NCI-H2227 treated with DMSO at 0.1 percent for 48 hours (cell line): ENCODE results near the gene EMP2.
"Not testable (repeated sequence)": the region's sequence is repeated elsewhere in the genome, so short reads cannot be mapped to it uniquely, and the experiment has no call there.

ENCODE experiments used
- DNase-seq: peaks from one replicate; lab custom pipeline; 2025; lab: John Stamatoyannopoulos, UW

EMP2 gene

DNA sequence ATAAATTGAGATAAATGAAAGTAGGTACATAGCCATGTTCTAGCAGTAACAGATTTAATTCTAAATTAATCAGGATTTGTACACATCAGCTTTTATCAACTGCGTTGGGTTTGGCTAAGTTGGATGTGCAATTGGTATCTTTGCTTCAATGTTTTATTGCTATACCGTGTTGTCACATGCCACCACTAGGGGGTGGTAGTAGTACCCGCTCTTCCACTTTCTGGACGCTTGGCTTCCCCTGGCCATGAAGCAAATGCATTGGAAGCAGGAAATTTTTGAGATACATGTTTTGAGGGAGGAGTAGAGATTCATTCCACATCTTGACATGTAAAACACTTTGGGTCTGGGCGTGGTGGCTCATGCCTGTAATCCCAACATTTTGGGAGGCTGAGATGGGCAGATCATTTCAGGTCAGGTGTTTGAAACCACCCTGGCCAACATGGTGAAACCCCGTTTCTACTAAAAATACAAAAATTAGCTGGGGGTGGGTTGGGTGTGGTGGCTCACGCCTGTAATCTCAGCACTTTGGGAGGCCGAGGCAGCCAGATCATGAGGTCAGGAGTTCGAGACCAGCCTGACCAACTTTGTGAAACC, 58.6 kb downstream of the EMP2 start:
- peak; percentile 11 for DNase-seq

DNA sequence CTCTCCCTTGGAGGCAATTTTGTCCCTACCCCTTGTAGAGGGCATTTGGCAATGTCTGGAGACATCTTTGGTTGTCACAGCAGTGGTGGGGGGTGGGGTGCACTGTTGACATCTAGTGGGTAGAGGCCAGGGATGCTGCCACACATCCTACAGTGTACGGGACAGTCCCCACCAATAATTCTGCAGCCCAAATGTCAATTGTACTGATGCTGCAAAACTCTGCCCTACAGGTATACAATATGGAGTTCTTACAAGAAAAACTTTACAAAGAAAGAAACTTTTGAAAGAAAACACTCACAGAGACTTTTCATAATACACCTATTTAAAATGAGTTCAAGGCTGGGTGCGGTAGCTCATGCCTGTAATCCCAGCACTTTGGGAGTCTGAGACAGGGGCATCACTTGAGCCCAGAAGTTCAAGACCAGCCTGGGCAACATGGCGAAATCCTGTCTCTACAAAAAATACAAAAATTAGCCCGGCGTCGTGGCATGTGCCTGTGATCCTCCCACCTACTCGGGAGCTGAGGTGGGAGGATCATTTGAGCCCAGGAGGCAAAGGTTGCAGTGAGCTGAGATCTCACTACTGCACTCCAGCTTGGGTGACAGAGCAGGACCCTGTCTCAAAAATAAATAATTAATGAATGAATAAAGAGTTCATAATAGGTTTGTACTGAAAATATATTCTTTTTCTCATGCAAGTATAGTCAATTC, 59.4 kb downstream of the EMP2 start:
- no peak for DNase-seq

DNA sequence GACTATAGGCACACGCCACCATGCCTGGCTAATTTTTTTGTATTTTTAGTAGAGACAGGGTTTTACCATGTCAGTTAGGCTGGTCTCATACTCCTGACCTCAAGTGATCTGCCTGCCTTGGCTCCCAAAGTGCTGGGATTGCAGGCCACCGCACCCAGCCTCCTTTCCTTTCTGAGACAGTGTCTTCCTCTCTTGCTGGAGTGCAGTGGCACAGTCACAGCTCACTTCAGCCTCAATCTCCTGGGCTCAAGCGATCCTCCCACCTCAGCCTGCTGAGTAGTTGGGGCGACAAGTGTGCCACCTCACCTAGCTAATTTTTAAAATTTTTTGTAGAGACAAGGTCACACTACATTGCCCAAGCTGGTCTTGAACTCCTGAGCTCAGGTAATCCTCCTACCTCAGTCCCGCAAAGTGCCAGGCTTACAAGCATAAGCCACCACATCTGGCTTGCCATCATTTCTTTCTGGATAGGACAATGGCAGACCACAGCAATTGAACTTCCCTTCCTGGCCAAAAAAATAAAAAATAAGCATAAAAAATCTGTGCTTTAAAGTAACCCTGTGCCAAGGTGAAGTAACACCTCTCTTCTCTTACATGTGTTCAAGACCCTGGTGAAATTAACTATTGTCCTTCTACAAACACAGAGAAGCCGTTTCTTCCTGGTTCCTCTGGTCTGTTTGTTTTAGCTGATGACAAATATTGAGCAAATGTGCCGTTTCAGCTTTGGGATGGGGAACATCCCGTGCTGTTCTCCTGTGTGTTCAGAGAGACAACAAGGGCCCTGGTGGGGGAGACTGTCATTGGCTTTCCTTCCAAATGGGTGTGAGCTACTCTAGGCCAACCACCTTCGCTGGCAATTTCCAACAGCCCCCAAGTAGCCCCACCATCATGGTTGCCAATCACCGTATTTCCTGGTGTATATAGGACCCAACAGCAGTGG, 60.2 kb downstream of the EMP2 start:
- no peak for DNase-seq

DNA sequence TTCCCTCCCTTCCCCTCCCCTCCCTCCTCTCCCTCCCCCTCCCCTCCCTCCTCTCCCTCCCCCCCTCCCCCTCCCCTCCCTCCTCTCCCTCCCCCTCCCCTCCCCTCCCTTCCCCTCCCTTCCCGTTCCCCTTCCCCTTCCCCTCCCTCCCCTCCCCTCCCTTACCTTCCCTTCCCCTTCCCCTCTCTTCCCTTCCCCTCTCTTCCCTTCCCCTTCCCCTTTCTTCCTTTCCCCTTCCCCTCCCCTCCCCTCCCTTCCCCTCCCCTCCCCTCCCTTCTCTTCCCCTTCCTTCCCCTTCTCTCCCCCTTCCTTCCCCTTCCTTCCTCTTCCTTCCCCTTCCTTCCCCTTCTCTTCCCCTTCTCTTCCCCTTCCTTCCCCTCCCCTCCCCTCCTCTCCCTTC, 61.1 kb downstream of the EMP2 start:
- DNase-seq = no peak

DNA sequence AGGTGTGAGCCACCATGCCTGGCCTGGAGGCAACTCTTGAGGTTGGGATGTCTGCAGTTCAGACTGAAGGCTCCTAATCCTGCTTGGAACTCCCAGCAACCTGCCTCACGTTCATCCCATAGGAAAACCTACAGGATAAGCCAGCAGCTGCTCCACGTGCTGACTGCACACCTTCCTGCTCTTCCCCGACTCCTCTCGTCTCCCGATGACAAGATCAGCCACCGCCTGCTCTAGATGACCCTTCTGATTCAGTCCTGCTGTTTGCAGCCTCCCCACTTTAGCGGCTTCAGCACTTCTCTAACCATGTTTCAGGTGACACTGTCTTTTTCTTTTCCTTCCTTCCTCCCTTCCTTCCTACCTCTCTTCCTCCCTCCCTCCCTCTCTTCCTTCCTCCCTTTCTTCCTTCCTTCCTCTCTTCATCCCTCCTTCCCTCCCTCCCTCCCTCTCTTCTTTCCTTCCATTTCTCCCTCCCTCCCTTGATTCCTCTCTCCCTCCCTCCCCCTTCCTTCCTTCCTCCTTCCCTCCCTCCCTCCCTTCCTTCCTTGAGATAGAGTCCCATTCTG, 61.8 kb downstream of the EMP2 start:
- no peak for DNase-seq

DNA sequence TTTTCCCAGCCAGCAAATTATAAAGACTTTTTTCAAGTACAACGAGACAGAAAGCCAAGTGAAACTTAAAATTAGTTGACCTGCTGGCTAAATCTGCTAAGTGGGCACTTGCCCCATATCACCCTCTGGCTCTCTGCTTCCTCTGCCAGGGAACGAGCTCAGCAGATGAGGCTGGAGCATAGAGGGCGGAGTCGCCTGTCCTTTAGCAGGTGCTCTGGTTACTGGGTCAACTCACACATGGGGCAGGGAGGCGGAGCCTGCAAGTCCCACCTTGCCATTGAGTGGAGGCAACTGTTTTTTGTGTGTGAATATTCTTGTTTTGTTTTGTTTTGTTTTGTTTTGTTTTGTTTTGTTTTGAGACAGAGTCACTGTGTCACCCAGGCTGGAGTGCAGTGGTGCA, 62.5 kb downstream of the EMP2 start:
- DNase-seq = no peak

DNA sequence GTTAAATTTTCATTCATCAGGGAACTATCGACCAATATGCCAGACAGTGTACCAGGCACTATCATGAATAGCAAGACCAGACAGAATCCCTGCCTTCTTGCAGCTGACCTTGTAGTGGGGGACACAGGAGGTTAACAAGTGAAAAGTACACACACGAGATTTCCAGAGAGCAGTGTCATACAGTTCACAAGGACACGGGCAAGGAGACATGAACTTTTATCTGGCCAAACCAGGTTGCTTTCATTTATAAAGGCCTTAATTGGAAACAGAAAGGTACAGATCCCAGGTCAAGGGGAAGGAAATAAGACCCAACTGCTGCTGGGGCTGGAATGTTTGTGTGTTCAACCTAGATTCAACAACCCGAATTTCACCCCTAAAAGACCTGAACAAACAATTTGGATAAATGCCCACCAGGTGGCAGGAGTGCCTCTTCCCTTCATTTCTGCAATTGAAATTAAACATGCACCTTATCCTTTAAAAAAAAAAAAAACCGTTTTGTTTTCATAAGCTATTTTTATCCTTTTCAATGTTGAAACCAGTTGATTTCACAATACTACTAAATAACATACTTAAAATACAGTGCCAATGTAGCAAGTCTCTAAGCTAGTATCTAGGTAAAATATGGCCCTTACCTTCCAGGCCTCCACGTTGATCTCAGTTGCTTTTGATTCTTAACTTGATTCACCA, 65.9 kb downstream of the EMP2 start:
- no peak for DNase-seq

DNA sequence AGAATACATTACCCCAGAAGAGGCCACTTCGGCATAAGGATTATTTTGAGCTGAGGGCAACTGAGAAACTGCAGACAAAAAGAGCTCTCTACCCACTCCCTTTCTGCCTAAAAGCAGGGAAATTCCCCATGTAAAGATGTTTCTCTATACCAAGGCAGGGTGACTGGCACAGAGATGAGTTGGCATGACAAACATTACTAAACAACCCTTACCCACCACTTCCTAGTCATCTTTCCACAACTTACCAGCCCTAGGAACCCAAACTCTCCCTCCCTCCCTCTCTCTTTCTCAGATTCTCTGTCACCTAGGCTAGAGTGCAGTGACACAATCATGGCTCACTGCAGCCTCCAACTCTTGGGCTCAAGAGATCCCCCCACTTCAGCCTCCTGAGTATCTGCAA, 68.6 kb downstream of the EMP2 start:
- no peak for DNase-seq

DNA sequence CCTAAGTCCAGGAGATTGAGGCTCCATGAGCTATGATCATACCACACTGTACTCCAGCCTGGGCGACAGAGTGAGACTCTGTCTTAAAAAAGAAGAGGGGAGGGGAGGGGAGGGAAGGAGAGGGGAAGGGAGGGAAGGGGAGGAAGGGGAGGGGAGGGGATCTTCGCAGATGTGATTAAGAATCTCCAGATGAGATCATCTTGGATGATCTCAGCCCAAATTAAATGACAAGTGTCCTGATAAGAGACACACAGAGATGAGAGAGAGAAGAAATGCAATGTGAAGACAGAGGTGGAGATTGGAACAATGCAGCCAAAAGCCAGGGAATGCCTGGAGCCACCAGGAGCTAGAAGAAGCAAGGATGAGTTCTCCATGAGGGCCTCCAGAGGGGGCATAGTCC, 70.1 kb downstream of the EMP2 start:
- no peak for DNase-seq

DNA sequence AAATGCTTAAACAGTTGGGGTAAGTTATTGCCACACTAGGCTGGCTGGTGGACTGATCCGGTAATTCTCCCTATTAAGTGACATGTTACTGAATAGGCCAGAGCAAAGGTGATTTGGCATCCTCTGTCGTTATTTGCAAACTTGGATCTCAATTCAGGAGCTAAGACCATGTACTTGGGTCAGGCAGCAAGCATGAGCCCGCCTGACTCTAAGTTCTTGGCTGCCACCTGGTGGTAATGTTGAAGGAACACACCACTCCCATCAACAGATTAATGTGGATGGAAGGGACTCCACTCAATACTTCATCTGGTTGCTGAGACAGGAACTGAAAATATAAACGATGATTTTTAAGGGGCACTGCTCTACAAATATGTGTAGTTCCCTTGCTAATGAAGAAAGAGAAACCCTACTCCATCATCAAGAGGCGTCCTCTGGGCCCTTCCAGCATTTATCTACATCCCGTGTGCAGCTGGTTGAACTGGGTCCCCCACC, 70.8 kb downstream of the EMP2 start:
- DNase-seq = peak; percentile 63

DNA sequence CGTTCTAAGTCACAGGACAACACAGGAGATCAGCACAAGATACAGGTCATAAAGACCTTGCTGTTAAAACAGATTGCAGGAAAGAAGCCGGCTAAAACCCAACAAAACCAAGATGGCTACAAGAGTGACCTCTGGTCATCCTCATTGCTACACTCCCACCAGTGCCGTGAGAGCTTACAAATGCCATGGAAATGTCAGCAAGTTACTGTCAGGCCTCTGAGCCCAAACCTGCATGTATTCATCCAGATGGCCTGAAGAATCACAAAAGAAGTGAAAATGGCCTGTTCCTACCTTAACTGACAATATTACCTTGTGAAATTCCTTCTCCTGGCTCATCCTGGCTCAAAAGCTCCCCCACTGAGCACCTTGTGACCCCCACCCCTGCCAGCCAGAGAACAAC, 75.1 kb downstream of the EMP2 start:
- DNase-seq = not testable (repeated sequence)

DNA sequence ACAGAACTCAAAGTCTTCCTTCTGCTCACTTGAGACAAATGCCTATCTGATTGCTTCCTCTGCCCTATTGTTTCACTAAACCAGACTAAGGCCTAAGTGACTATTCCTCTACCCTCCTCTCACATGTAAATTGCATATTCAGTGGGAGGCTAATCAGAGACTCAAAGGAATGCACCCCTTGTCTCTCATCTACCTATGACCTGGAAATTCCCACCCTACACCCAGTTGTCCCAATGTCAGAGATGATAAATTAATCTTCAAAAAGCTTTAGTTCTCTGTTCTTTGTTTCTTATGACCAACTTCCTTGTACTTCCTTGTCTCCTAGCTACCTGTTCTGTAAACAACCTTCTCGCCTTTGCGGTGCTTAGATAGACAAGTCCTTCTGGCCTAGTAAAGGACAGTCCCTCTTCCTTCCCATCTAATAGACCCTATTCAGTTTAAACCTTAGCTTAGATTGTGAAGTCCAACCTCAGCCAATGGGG, 76.0 kb downstream of the EMP2 start:
- DNase-seq = no peak

DNA sequence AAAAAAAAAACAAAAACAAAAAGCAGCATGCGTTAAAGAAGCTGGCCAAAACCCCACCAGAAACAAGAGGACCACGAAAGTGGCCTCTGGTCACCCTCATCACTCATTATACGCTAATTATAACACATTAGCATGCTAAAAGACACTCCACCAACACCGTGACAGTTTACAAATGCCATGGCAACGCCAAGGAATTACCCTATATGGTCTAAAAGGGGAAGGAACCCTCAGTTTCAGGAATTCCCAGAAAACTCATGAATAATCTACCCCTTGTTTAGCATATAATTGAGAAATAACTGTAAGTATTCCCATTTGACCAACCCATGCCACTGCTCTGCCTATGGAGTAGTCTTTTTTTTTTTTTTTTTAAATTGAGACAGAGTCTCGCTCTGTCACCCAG, 77.6 kb downstream of the EMP2 start:
- DNase-seq = no peak

DNA sequence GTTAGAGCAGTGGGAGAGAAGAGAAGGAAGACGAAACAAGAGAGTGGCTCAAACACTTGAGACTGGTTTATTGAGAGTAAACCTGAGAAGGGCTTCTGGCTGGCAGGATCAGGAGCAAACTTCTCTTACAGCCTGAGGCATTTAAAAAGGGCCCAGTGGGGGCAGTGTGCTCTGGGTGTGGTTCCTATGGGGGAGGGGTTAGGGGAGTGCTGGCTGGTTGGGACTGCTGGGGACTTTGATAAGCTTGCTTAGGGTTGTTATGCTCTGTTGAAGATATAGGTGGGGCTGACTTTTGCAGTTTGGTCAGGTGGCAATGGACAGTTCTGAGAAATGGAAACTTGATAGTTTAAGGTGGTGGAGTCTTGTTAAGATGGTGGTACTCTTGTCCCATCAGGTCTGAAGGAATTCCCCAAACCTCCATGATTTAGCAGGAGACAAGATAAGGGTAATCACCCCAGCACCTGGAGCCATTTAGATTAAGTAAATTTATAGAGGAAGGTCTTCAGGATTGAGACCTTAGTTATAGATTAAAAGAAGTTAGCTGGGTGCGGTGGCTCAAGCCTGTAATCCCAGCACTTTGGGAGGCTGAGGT, 79.3 kb downstream of the EMP2 start:
- no peak for DNase-seq

DNA sequence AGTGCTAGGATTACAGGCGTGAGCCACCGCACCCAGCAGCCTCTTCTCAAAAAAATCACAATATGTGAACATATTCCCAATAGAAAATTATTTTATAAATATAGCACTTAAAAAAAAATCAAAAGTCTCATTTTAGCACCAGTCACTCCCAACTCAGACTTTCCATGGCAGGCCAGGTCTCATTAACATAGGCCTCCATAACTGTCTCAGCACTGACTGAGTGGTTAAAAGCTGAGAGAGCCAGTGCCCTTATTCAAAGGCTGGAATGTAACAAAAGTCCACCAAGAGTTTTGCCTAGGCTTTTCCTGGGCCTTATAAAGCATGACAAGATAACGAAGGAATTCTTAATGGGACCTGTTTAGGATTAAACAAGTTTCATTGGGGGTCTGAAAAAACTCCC, 79.8 kb downstream of the EMP2 start:
- DNase-seq = no peak

DNA sequence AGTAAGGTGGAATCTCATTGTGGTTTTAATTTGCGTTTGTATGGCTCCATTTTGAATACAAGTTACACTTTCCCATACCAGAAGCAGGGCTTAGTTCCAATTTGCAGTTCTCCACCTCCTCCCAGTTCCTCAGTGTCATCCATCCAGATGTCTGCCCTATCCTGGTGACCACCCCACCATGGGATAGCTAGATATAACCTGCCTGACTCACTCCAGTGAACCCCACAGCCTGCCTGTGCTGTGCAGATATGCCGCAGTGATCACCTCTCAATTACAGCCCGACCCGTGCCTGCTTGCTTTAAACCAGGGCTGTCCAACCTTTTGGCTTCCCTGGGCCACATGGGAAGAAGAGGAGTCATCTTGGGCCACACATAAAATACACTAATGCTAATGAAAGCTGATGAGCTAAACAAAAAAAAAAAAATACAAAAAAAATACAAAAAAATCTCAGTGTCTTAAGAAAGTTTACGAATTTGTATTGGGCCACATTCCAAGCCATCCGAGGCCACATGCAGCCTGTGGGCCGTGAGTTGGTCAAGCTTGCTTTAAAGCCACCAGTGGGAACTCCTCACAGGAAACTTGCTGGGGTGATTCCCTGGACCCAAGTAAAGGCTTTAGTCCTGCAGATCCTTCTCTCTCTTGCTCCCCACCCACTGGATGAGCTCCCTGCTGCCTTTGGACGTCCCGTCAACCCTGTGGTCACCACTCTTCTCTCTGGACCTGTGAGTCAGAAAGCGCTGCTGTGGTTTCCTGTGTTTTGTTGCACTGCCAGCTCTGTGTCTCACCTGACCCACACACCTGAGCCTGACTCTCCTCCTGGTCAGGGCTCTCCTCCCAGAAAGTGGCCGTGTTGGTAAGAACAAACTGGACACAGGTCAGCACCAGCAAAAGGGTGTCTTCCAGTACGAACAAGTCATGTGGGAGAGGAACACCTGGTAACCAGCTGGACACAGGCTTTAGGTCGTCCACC, 83.0 kb downstream of the EMP2 start:
- DNase-seq = no peak

DNA sequence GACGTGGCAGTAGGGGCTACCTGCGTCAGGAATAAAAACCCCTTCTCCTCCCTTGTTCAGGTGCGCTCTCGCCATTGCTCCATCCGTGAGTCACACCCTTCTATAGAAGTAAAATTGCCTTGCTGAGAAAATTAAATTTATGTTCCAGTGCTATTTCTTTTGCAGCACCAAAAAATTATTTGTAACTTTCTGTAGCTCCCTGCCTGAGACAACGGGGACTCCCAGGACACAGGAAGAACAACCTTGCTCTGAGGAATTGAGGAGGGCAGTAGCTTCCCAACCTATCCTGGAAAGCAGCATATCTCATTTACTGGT, 85.4 kb downstream of the EMP2 start:
- no peak for DNase-seq

DNA sequence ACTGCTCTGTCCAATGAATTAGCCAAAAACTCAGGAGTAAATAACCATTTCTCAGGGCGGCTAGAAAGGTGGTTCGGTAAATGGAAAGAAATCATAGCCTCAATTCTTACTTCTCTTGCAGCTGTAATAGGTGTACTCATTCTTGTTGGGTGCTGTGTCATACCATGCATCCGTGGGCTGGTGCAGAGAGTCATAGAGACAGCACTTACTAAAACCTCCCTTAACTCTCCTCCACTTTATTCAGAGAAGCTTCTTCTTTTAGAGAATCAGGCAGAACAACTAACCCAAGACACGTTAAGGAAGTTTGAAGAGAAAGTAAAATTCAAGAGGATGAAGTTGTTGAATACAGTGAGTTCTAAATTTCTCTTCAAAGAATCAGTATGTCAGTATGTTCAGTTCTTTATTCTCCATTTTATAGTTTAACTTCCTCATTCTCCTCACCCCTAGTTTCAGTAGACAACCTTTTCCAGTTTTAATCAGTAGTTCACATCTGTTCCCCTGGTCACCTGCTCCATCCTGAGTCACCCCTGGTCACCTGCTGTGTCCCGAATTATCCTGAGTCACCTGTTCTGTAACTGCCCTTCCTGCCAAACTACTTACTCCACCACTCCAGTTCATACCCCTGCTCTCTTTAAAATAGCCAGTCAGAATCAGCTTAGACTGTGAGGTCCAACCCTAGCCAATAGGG, 85.9 kb downstream of the EMP2 start:
- DNase-seq = no peak

DNA sequence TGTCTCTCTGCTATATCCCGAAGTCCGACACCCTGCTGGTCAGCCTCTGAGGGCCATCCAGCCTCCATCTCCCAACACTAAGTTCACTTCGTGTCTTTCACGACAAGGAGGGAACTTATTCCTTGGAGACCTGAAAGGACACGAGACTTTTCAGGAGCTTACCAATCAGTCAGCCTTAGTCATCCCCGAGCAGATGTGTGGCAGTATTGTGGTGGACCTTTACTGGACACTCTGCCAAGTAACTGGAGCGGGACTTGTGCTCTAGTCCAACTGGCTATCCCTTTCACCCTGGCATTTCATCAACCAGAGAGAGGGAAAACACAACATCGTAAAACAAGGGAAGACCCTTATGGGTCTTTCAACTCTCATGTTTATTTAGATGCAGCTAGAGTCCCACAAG, 87.1 kb downstream of the EMP2 start:
- DNase-seq = no peak

DNA sequence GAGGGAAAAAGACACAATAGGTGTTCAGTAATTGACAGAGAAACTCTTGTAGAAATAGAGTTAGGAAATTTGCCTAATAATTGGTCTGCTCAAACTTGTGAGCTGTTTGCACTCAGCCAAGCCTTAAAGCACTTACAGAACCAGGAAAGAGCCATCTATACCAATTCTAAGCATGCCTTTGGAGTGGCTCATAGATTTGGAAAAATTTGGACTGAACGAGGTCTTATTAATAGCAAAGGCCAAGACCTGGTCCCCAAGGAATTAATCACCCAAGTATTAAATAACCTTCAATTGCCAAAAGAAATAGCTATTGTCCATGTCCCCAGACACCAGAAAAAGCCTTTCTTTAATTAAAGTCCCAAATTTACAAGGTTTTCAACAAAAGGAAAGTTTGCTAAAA, 90.3 kb downstream of the EMP2 start:
- DNase-seq = no peak
